SK-N-SH (cell line): ENCODE data around the gene CCDC192.

ENCODE experiments used
- FOXM1 ChIP-seq: IDR thresholded peaks from 2 replicates; pipeline ENCODE4 v1.4.0; 2012; ENCODE audit warnings: low read depth, mild to moderate bottlenecking
- RFX5 ChIP-seq: IDR thresholded peaks from 2 replicates; pipeline ENCODE4 v1.6.1; 2012; ENCODE audit warnings: mild to moderate bottlenecking, improper control_type of control experiment, low read length
- SMC3 ChIP-seq: IDR thresholded peaks from 2 replicates; pipeline ENCODE4 v1.6.1; 2012; ENCODE audit warnings: low read depth, low read length, improper control_type of control experiment
- TF ChIP-seq, protein P1 (sequence below): IDR thresholded peaks from 2 replicates; pipeline ENCODE4 v1.4.0; 2012; ENCODE audit warnings: low read depth, borderline replicate concordance

DNA sequence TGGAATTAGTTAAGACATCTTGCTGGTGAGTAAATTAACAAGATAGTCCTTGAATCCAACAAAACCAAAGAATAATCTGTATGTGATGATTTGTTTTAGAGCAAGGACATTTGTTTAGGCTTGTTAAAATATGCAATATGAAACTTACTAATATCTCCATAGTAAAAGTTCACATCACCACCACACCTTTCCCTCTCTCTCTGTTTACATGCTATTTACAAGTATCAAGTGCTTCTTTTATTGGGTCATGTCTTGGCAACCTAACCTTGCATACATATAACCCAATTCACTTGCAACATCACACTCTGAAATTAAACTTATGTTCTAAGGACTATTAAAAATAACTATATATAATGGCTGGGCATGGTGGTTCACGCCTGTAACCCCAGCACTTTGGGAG, 161.3 kb downstream of the CCDC192 start:
- TF ChIP-seq SMC3 (no peak), FOXM1 (no peak), RFX5 (no peak)
- TF ChIP-seq, protein P1, sequence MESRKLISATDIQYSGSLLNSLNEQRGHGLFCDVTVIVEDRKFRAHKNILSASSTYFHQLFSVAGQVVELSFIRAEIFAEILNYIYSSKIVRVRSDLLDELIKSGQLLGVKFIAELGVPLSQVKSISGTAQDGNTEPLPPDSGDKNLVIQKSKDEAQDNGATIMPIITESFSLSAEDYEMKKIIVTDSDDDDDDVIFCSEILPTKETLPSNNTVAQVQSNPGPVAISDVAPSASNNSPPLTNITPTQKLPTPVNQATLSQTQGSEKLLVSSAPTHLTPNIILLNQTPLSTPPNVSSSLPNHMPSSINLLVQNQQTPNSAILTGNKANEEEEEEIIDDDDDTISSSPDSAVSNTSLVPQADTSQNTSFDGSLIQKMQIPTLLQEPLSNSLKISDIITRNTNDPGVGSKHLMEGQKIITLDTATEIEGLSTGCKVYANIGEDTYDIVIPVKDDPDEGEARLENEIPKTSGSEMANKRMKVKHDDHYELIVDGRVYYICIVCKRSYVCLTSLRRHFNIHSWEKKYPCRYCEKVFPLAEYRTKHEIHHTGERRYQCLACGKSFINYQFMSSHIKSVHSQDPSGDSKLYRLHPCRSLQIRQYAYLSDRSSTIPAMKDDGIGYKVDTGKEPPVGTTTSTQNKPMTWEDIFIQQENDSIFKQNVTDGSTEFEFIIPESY: no peak
